NOMO-1 (cell line): ENCODE measurements around the gene TMEM190.
A peak's percentile ranks its signal among the peaks of the same experiment; 100 is the strongest.
"Not testable (repeated sequence)": the region's sequence is repeated elsewhere in the genome, so short reads cannot be mapped to it uniquely, and the experiment has no call there.

ENCODE experiments used
- DNase-seq, 2 experiments: peaks; one replicate each; lab custom pipeline; 2025; ENCODE audit not compliant: unreplicated experiment in 2 of 2; lab: John Stamatoyannopoulos, UW

The TMEM190 gene

GRCh38 chr19:55376241-55376933 lies at the start of gene TMEM190:
Gene TMEM190, plus strand, starts transcription at chr19:55376826. Its CDS starts 28 bp downstream, at chr19:55376854.
- DNase-seq, result no peak

GRCh38 chr19:55328774-55329318 lies 47.8 kb upstream of the TMEM190 start:
- not testable (repeated sequence) for DNase-seq

DNA sequence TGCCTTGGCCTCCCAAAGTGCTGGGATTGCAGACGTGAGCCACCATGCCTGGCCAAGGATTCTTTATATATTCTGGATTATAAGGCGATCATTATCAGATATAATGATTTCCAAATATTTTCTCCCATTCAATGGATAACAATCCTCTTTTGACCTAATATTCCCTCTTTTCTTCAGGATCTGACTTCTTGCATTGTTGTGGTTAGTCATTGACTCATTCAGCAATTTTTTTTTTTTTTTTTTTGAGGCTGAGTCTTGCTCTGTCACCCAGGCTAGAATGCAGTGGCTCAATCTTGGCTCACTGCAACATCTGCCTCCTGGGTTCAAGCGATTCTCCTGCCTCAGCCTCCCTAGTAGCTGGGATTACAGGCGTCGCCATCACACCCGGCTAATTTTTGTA lies 46.8 kb upstream of the TMEM190 start:
- DNase-seq, result not testable (repeated sequence)

GRCh38 chr19:55333870-55334269 lies 42.8 kb upstream of the TMEM190 start:
- no peak for DNase-seq

- no peak for DNase-seq
Observed at GRCh38 chr19:55336101-55336500, 40.5 kb upstream of the TMEM190 start.

GRCh38 chr19:55339105-55339888 lies 37.3 kb upstream of the TMEM190 start, which contains the start of gene KMT5C:
Gene KMT5C, plus strand, starts transcription at chr19:55339876. Its CDS starts 2,061 bp downstream, at chr19:55341937.
- peak; percentile 100 for DNase-seq

DNA sequence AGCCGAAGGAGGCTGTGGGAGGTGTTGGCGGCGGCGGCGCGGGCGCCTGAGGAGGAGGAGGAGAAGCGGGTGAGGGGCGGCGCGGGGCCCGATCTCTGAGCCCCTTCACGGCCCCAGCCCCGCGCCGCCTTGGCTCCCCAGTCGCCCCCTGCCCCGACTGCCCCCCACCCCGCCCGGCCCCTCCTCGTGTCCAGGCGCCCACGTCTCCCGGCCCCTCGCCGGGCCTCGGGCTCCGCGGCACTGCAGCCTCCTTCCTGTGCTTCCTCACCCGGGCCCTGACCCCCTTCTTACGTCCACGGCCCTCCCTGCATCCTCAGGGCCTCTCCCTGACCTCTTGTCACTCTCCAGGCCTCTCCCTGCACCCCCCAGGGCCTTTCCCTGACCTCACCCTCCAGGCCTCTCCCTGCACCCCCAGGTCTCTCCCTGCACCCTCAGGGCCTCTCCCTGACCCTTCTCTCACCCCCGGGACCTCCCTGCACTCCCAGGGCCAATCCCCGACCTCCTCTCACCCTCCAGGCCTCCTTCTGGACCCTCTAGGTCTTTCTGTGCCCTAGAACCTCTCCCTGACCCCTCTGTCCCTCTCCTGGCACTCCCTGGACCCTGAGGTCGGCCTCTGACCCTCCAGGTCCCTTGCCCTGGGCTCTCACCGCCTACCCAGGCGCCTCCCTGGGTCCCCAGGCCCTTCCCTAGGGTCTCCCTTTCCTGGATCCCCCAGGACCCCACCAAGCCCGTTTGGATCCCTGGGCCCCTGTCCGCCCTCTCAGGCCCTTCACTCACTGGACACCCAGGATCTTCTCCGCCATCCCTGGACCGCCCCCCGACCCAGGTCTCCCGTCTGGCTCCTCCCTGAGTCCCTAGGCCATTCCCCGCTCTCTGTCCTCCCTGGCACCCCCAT lies 36.5 kb upstream of the TMEM190 start:
- no peak for DNase-seq

DNA sequence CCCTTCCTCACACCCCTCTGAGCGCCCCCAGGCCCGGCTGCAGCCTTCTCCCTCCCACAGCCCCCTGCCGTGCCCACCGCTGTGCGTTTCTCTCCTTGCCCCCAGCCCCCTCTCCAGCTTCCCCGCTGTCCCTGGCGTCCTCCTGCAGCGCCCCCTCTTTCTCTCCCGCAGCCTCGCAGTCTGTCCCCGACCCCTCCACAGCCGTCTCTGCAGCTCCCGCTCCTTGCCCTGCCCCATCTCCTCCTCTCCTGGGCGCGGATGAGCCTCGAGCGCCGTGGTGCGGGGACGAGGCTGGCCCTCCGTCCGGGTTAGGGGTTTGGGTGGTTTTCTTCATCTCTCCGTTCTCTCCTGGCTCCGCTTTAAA lies 35.9 kb upstream of the TMEM190 start:
- DNase-seq, result peak in 1 of 2 experiments; percentile 22

- peak; percentile 24 to 28 for DNase-seq
Observed at GRCh38 chr19:55341171-55341588, 35.4 kb upstream of the TMEM190 start.

- DNase-seq, result no peak
Observed at GRCh38 chr19:55341595-55342531, 34.8 kb upstream of the TMEM190 start.

DNA sequence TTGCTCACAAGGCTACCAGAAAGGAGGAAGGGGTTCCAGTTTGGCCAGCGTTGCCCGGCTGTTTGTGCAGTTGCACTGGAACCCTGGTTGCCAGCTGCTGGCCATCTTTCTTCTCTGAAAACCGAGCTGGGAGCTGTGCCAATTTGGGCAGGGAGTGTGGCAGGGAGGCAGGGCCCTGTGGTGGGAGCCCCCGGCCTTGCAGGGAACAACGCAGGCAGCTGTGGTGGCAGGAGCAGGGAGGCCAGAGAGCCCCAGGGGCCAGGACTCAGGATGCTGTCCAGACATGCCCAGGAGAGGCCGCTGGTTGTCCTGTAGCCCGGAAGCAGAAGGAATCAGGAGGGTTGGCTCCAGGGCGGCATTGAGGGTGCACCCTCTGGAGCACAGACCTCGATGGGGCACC lies 32.2 kb upstream of the TMEM190 start:
- no peak for DNase-seq

DNA sequence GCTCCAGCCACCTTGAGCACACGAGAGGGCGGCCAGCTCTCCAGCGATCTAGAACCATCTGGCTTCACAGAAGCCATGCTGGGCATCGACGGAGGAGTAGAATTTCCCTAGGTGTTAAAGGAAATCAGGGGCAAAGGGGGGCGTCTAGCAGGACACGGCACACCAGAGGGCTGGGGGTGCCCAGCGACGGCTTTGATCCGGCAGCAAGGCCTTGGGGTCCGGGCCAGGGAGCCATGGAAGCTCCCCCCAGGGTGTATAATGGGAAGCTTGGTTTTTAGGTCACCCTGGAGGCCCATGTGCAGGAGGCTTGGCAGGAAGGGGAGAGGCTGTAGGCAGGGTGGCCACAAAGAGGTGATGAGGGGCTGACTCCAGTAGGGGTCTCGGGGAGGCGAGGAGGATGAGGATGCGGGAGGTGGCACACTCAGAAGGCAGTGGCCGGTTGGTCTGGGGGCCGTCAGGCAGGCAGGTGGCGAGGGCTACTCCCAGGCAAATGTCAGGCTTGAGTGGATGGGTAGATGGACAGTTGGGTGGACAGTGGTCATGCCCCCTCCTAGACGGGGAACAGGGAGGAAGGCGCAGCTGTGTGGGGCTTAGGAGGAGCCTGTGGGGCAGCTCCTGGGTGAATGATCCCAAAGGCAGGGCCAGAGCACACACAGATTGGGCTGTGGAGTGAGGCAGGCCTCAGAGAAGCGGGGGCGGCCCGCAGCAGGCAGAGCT lies 31.4 kb upstream of the TMEM190 start:
- DNase-seq, result no peak

- DNase-seq, result no peak
Observed at GRCh38 chr19:55345818-55346724, 30.6 kb upstream of the TMEM190 start.

GRCh38 chr19:55346725-55347441 lies 29.7 kb upstream of the TMEM190 start:
- DNase-seq, result no peak

DNA sequence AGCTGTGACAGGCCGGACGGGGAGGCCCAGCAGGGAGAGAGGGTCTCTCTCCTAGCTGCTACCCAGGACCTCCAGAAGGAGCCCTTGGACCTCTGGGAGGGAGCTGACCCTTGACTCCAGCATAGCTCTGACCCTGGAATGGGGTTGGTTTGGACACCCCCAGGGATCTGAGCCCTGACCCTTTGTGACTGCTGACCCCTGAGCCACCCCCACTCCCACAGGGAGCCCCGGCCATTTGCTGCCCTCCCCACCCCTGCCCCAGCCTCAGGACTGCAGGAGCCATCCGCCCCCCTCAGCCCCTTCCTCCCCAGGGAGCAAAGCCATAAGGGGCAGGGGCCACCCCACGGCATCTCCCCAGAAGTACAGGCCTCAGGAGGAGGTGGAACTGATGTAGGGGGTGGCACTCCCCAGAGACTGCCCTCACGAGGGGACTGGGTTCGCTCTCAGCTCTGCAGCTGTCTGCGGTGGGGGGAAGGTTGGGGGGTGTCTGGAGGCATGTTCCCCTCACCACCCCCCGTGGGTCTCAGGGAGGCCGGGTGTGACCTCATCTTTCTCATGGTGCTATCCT lies 29.1 kb upstream of the TMEM190 start:
- no peak for DNase-seq

GRCh38 chr19:55348317-55349034 lies 28.1 kb upstream of the TMEM190 start:
- DNase-seq, result no peak
